ENCODE data around the gene AREG.

Gene AREG

DNA sequence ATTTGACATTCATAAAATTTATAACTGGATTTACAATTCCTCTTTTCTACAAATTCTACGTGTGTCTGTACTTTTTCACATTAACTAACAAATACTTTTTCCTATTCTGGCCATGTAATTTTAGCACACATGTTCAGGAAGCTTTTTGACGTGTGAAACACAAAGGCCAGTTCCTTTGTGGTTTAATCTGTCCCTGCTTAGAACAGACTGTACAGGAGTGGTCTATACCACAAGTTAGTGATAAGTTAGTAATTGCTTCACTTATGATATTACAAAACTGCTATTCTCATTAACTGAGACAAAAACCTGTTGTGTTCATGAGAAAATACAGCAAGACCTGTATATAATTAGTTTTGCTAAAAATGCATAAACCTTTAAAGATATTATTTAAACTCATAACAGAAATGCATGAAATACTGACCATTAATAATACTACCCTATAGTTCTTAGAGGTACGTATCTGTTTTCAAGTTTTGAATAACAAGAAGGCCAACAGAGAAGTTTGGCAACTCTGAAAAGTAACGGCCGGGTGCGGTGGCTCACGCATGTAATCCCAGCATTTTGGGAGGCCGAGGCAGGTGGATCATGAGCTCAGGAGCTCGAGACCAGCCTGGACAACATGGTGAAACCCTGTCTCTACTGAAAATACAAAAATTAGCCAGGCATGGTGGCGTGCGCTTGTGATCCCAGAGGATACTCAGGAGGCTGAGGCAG lies 13.7 kb upstream of the AREG start:
- TF ChIP-seq POLR2A (IDR thresholded peaks at IDR 0.05; ENCODE audit: low read depth, low read length): no peak
- DNase-seq (ENCODE audit: insufficient read length, low spot score) (no peak), FAIRE-seq (no peak)

DNA sequence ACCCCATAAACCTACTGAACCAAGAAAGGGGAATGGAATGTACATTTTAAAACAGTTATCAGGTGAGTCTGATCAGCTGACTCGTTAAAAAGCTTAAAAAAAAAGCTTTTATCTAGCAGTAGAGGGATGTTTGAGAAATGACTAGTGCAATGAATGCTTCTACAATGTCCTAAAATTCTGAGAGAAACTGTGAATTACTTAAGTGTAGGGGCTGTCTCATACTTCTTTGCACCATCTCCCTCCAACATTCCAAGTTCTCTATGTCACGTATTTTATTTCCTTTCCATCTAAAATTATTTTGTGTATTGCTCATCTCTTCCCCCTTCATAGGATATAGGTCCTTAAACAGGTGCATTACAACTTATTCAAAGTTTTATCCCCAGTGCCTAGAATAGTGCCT lies 11.9 kb upstream of the AREG start:
- TF ChIP-seq POU2F2 (IDR thresholded peaks at IDR 0.05; ENCODE audit: low read depth, low read length) (no peak), PAX5 (IDR thresholded peaks at IDR 0.05; ENCODE audit: insufficient read depth, low read length, severe bottlenecking) (no peak), POLR2AphosphoS5 (IDR thresholded peaks at IDR 0.05; ENCODE audit: low read depth, low read length) (no peak), POLR2A (IDR thresholded peaks at IDR 0.05; ENCODE audit: low read depth, low read length) (no peak), SPI1 (IDR thresholded peaks at IDR 0.05; ENCODE audit: low read depth, low read length) (no peak), TAF1 (IDR thresholded peaks at IDR 0.05; ENCODE audit: low read depth, low read length) (no peak)
- no peak for DNase-seq (ENCODE audit: insufficient read length, low spot score)
- FAIRE-seq: no peak

DNA sequence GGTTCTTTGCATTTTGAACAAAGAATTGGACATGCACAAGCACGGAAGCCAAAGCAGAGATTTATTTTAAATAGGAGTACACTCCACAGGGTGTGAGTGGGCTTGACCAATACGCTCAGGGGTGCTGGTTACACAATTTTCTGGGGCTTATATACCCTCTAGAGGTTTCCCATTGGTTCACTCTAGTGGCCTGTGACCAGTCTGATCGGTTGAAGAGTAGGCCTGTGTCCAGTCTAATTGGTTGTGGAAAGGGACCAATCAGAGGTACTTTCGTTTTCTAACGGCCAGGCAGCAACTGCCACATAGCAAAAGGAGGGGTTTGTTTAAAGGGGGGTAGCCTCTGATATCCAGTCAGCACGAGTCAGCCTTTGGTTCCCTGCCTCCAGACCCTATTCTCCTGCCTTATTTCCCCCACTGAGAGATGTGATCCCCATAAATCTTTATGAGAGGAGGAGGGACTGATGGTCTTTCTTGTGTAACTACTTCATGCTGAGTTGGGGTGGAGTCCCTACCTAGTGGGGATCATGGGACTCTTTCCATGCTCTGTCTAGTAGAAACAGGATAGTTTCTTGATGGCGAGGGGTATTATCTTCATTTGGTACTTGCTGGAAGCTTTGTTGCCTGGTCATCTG lies 11.3 kb upstream of the AREG start:
- TF ChIP-seq POU2F2 (IDR thresholded peaks at IDR 0.05; ENCODE audit: low read depth, low read length): no peak
- no peak for TF ChIP-seq SPI1 (IDR thresholded peaks at IDR 0.05; ENCODE audit: low read depth, low read length)
- TF ChIP-seq POLR2A (IDR thresholded peaks at IDR 0.05; ENCODE audit: low read depth, low read length): no peak
- DNase-seq (ENCODE audit: insufficient read length, low spot score) (no peak), FAIRE-seq (no peak)

DNA sequence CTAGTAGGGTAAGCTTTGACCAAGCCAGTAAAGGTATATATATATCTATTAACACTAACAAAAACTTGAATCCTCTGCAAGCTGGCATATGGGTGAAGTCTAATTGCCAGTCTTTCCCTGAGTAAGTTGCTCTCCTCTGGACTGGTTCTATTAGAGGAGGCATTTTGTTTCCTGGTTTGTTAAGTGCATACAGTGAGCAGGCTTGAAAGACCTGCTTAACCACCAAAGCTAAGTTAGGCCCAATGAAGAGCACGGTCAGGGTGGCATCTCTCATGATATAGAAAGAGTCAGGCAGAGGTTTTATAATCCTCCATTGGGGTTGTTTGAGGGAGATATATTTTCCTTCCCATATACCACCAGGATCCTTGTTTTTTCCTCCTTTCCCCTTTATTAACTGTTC lies 9.6 kb upstream of the AREG start:
- DNase-seq (ENCODE audit: insufficient read length, low spot score) (no peak), FAIRE-seq (no peak)

DNA sequence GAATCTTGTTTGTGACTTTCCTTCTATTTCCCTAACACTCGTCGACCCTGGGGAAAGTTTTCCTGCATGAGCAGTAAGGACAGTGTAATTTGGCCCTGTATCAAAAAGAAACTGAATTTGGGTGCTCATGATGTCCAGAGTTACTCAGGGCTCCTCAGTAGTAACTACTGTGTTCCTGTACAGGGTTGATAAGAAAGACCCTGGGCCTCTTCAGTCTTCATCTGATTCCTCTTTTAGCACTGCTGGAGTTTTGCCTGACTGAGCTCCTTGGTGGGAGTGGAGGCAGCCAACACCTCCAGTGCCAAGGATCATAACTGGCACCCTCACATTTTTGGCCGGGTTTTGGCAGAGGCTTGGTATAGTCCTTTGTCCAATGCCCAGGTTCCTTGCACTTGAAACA lies 7.1 kb upstream of the AREG start:
- DNase-seq (ENCODE audit: insufficient read length, low spot score): no peak
- FAIRE-seq: no peak

More for the DNA sequence above, 9.6 kb upstream of the AREG start:
- TF ChIP-seq TAF1 (IDR thresholded peaks at IDR 0.05; ENCODE audit: low read depth, low read length) (no peak), POLR2A (IDR thresholded peaks at IDR 0.05; ENCODE audit: low read depth, low read length) (no peak), SPI1 (IDR thresholded peaks at IDR 0.05; ENCODE audit: low read depth, low read length) (no peak), POU2F2 (IDR thresholded peaks at IDR 0.05; ENCODE audit: low read depth, low read length) (no peak)

DNA sequence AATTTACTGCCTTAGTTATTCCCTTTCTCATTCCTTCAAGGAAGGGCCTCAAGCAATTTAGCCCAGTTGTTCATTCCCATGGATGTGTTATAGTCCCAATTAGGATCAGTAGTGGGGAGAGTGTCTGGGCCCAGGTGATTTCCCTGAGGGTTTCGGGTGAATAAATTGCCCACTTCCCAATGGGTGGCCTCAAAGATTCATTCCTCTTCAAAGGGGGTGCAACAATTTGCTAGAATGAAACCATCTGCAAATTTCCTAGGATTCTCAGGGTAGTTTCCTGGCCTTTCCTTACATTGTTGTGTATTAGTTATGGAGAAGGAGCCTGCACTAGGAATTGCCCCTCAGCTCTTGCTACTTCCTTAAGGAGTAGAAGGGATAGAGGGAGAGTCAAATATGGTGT lies 6.3 kb upstream of the AREG start:
- FAIRE-seq (no peak), DNase-seq (ENCODE audit: insufficient read length, low spot score) (no peak)
- no peak for TF ChIP-seq PAX5 (IDR thresholded peaks at IDR 0.05; ENCODE audit: insufficient read depth, low read length, severe bottlenecking)
- TF ChIP-seq SPI1 (IDR thresholded peaks at IDR 0.05; ENCODE audit: low read depth, low read length): no peak
- no peak for TF ChIP-seq POLR2A (IDR thresholded peaks at IDR 0.05; ENCODE audit: low read depth, low read length)
- no peak for TF ChIP-seq POU2F2 (IDR thresholded peaks at IDR 0.05; ENCODE audit: low read depth, low read length)
- no peak for TF ChIP-seq POLR2AphosphoS5 (IDR thresholded peaks at IDR 0.05; ENCODE audit: low read depth, low read length)

More for the DNA sequence above, 7.1 kb upstream of the AREG start:
- TF ChIP-seq TAF1 (IDR thresholded peaks at IDR 0.05; ENCODE audit: low read depth, low read length): no peak
- no peak for TF ChIP-seq SPI1 (IDR thresholded peaks at IDR 0.05; ENCODE audit: low read depth, low read length)
- TF ChIP-seq POU2F2 (IDR thresholded peaks at IDR 0.05; ENCODE audit: low read depth, low read length): no peak
- no peak for TF ChIP-seq PAX5 (IDR thresholded peaks at IDR 0.05; ENCODE audit: insufficient read depth, low read length, severe bottlenecking)

DNA sequence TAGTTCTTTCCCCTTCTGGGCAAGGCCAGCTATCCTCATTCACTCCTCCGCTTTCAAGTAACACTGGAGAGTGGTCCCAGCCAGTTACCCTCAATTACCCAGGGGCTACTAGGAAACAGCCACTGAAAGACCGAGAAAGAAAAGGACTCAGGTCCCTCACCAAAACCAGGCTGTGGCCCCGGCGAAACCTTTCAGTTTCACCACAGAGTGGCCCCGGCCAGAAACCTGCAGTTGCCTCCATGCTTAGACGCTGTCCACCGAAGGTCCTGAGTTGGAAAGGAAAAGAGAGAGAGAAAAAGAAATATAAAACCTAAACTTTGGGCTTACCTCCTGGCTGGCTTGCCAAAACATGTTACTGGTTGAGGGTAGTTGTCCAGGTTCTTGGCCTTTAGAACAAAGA lies 5.0 kb upstream of the AREG start:
- DNase-seq (ENCODE audit: insufficient read length, low spot score): no peak
- no peak for FAIRE-seq
- no peak for TF ChIP-seq PAX5 (IDR thresholded peaks at IDR 0.05; ENCODE audit: insufficient read depth, low read length, severe bottlenecking)
- no peak for TF ChIP-seq POLR2AphosphoS5 (IDR thresholded peaks at IDR 0.05; ENCODE audit: low read depth, low read length)
- TF ChIP-seq POLR2A (IDR thresholded peaks at IDR 0.05; ENCODE audit: low read depth, low read length): no peak
- no peak for TF ChIP-seq TAF1 (IDR thresholded peaks at IDR 0.05; ENCODE audit: low read depth, low read length)
- no peak for TF ChIP-seq SPI1 (IDR thresholded peaks at IDR 0.05; ENCODE audit: low read depth, low read length)

DNA sequence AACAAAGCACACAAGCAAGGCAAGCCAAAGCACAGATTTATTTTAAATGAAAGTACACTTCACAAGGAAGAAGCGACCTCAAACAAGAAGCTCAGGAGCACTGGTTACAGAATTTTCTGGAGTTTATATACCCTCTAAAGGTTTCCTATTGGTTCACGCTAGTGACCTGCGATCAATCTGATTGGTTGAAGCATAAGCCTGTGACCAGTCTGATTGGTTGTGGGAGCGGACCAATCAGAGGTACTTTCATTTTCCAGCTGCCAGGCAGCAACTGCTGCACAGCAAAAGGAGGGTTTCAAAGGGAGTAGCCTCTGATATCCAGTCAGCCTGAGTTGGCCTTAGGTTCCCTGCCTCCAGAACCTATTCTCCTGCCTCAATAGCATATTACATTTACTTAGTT lies 4.6 kb upstream of the AREG start:
- FAIRE-seq (no peak), DNase-seq (ENCODE audit: insufficient read length, low spot score) (no peak)
- TF ChIP-seq TAF1 (IDR thresholded peaks at IDR 0.05; ENCODE audit: low read depth, low read length) (no peak), POLR2AphosphoS5 (IDR thresholded peaks at IDR 0.05; ENCODE audit: low read depth, low read length) (no peak), SPI1 (IDR thresholded peaks at IDR 0.05; ENCODE audit: low read depth, low read length) (no peak), POLR2A (IDR thresholded peaks at IDR 0.05; ENCODE audit: low read depth, low read length) (no peak), PAX5 (IDR thresholded peaks at IDR 0.05; ENCODE audit: insufficient read depth, low read length, severe bottlenecking) (no peak), POU2F2 (IDR thresholded peaks at IDR 0.05; ENCODE audit: low read depth, low read length) (no peak)

DNA sequence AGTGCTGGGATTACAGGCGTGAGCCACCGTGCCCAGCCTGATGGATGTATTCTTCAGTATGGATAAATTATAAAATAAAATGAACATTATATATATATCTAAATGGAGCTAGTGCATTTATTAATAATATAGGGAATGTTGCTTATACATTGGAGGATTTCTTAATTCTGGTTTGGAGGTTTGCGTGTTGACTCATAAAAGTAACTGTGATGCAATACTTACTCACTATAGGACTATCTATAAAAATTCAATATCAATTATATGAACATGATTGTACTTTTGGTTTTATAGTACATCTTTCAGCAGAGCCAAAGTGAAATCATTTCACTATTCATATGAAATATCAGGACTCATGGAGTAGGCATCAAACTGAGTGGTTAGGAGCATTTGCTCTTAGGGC lies 3.2 kb upstream of the AREG start:
- DNase-seq (ENCODE audit: insufficient read length, low spot score): no peak
- no peak for FAIRE-seq
- TF ChIP-seq SPI1 (IDR thresholded peaks at IDR 0.05; ENCODE audit: low read depth, low read length) (no peak), PAX5 (IDR thresholded peaks at IDR 0.05; ENCODE audit: insufficient read depth, low read length, severe bottlenecking) (no peak), POLR2A (IDR thresholded peaks at IDR 0.05; ENCODE audit: low read depth, low read length) (no peak), TAF1 (IDR thresholded peaks at IDR 0.05; ENCODE audit: low read depth, low read length) (no peak), POU2F2 (IDR thresholded peaks at IDR 0.05; ENCODE audit: low read depth, low read length) (no peak), POLR2AphosphoS5 (IDR thresholded peaks at IDR 0.05; ENCODE audit: low read depth, low read length) (no peak)

DNA sequence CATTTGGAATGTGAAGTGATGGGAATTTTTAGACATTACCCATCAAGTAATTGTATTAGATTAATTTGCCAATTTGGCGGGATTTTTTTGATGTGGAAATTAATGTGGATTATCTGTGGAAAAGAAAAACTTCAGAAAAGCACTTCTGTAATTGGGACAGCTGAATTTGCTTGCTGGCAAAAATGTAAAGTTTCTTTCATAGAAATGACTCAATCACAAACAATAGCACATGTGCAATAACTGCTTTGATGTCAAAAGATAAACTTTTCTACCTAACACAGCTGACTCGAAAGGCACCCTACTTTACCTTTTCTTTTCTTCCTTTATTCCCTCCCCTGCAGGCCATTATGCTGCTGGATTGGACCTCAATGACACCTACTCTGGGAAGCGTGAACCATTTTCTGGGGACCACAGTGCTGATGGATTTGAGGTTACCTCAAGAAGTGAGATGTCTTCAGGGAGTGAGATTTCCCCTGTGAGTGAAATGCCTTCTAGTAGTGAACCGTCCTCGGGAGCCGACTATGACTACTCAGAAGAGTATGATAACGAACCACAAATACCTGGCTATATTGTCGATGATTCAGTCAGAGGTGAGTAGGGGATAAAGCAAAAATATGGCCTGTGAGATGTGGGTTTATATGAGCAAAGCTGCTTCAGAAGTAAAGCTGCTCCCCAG lies 1.4 kb downstream of the AREG start:
- DNase-seq (ENCODE audit: insufficient read length, low spot score) (no peak), FAIRE-seq (no peak)
- TF ChIP-seq POU2F2 (IDR thresholded peaks at IDR 0.05; ENCODE audit: low read depth, low read length): no peak
- TF ChIP-seq POLR2AphosphoS5 (IDR thresholded peaks at IDR 0.05; ENCODE audit: low read depth, low read length): no peak
- no peak for TF ChIP-seq SPI1 (IDR thresholded peaks at IDR 0.05; ENCODE audit: low read depth, low read length)
- no peak for TF ChIP-seq PAX5 (IDR thresholded peaks at IDR 0.05; ENCODE audit: insufficient read depth, low read length, severe bottlenecking)
- TF ChIP-seq POLR2A (IDR thresholded peaks at IDR 0.05; ENCODE audit: low read depth, low read length): no peak
- no peak for TF ChIP-seq TAF1 (IDR thresholded peaks at IDR 0.05; ENCODE audit: low read depth, low read length)

All from GM12891 (cell line).